GM21528 (cell line): ENCODE measurements around the gene EMC6.

ENCODE experiments used
- ATAC-seq: cut with Tn5 transposase; IDR thresholded peaks from one replicate; pipeline ENCODE4 v1.9.1; 2021; ENCODE audit warnings: mild to moderate bottlenecking, moderate library complexity; ENCODE audit not compliant: unreplicated experiment, low FRiP score

EMC6 gene

GRCh38 chr17:3668279-3669084 lies at the start of gene EMC6, which contains the start of gene TAX1BP3:
Gene EMC6, plus strand, starts transcription at chr17:3668812. Its CDS starts 335 bp downstream, at chr17:3669147.
Gene TAX1BP3, minus strand, starts transcription at chr17:3668578. Its CDS starts 52 bp downstream, at chr17:3668526.
- ATAC-seq: peak; percentile 86

GRCh38 chr17:3621146-3621720 lies 47.4 kb upstream of the EMC6 start:
- ATAC-seq: no peak

GRCh38 chr17:3622977-3623594 lies 45.5 kb upstream of the EMC6 start:
- no peak for ATAC-seq

DNA sequence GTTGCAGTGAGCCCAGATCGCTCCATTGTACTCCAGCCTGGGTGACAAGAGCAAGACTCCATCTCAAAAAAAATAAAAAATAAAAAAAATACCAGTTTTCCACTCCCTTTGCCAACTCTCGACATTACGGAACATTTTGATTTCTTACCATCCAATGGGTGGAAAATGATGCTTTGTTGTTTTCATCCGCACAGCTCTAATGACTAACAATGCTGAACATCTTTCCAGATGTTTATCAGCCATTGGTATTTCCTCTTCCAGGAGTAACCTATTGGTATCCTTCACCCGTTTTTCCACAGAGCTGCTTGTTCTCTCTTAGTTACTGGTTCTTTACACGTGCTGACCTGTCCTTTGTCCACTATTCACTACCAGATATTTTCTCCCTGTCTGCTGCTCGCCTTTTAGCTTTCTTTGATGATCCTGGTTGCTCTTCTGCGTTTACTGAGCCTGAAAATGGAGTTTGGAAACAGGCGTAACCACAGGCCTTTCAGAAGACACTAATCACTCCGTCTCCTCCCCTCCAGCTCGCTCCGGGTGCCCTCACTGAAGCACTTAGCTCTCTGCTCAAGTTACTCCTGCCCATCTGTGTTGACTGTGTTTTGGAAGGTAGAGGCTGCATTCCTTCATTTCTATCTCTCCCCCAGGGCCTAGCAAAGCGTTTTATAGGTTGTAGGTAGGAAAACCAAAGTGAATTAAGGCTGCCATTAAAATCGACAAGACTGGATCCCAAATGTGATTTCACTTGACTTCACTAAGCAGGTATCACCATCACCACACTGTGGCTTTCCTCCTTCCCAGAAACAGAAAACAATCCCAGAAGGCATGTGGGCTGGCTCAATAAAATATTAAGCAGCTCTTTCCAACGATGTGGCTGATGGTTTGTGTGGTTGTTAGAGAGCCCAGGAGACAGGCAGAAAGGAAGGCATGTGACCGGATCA lies 41.5 kb upstream of the EMC6 start:
- ATAC-seq: no peak

DNA sequence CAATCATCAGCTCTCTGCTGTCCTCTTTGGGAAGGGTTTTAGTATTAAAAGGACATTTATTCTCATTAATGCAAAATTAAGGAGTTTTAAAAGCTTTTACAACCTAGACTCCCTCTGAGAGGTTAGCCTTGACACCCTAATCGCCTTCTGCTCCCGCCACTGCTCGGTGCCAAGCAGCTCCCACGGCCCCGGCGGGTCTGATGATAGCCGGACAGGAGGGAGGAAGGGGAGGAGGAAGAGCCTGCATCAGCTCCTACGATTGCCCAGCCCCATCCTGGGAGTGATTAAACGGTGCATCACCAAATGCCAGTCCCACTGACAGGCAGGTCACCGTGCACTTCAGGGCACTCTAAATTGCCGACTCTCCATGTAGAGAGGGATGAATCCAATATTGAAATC lies 40.8 kb upstream of the EMC6 start:
- ATAC-seq: no peak

- ATAC-seq: no peak
Measured at GRCh38 chr17:3630781-3631180, 37.8 kb upstream of the EMC6 start.

GRCh38 chr17:3632287-3632686 lies 36.3 kb upstream of the EMC6 start:
- no peak for ATAC-seq

DNA sequence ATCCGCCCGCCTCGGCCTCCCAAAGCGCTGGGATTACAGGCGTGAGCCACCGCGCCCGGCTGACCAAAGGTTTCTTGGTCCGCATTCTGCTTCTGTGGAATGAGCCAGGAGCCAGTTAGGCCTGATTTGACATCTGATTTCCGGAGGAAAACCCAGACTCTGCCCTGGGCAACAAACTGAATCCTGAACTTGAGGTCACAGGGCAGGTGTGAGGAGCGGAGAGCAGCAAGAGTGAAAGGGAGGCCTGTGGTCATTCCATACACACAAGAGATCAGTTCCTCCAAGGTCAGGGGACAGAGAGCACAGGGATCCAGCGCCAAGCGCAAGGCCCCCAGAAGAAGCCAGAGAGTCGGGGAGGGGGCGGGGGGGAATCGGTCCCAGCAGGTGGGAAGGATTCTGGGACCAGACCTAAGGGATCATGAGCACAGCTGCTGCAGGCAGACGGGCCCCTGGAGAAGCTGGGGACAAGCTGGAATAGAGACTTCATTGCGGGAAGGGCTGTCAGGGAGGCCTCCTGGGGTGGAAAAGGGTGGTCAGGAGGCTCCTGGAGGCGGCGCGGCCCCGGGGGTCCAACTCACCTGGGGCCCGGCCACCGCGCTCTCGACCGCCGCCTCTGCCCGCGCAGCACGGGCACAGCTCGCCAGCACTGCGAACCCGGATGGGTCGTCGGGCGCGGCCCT lies 33.0 kb upstream of the EMC6 start:
- peak; percentile 2 for ATAC-seq

GRCh38 chr17:3636154-3636907 lies 32.3 kb upstream of the EMC6 start, which contains the start of the genes CTNS and SHPK:
Gene CTNS, plus strand, starts transcription at chr17:3636760. Its CDS starts 3,447 bp downstream, at chr17:3640207.
Gene SHPK, minus strand, starts transcription at chr17:3636250. Its CDS starts 31 bp downstream, at chr17:3636219.
- peak; percentile 91 for ATAC-seq

DNA sequence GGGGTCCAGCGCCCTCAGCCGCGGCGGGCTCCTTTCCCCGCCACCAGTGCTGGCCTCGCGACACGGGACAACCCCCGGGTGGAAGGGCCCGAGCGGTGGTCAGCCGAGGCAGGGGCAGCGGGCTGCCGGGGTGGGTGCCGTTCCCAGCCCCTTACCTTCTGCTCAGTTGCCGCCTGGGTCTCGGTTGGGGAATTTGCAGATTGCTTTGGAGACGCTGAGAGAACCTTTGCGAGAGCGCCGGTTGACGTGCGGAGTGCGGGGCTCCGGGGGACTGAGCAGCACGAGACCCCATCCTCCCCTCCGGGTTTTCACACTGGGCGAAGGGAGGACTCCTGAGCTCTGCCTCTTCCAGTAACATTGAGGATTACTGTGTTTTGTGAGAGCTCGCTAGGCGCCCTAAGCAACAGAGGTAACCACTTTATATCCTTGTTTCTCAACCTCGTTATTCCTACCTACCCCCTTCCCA lies 31.7 kb upstream of the EMC6 start:
- peak; percentile 21 for ATAC-seq

GRCh38 chr17:3639981-3640596 lies 28.5 kb upstream of the EMC6 start:
- ATAC-seq: no peak

DNA sequence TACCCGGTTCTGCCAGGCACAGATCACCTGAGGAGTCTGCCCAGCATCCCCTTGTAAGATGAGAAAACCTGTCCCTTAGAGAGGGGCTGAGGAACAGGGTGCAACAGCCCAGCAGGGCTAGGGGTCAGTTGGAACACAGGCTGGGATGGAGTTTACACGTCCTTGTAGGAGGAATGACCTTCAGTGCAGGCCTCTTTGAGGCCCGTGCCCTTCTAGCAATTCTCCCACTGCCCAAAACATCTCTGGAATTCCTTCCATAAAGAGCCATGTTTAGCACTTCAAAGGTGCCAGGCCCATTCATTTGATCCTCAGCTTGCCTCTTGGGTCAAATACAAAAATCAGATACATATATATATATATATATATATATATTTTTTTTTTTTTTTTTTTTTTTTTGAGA lies 27.6 kb upstream of the EMC6 start:
- no peak for ATAC-seq

DNA sequence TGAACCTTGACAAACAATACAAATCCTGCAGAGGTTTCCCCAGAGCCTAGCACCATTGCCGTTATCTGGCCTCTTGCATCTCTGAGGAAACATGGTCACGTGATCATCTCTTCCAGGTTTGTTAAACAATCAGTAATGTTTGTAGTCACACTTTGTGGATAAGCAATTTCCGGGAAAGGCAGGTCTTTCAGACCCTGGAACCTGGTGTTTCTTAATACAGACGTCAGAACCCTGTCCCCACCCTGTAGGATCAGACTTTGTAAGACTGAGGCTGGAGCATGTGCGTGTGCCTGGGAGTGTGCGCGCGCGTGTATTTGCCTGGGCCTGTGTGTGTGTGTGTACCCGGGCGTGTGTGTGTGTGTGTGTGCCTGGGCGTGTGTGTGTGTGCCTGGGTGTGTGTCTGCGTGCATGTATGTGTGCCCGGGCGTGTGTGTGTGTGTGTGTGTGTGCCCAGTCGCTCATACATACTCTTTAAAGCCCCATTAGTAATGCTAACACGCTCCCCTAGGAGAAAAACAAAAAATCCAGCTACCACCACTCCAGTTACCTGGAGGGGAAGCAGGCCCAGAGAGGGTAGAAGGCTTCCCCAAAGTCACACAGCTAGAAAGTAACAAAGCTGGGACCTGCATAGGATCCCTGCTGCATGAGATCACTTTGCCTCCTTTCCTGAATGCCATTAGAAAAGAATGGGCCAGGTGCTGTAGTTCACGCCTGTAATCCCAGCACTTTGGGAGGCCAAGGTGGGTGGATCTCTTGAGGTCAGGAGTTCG lies 26.7 kb upstream of the EMC6 start:
- ATAC-seq: no peak

DNA sequence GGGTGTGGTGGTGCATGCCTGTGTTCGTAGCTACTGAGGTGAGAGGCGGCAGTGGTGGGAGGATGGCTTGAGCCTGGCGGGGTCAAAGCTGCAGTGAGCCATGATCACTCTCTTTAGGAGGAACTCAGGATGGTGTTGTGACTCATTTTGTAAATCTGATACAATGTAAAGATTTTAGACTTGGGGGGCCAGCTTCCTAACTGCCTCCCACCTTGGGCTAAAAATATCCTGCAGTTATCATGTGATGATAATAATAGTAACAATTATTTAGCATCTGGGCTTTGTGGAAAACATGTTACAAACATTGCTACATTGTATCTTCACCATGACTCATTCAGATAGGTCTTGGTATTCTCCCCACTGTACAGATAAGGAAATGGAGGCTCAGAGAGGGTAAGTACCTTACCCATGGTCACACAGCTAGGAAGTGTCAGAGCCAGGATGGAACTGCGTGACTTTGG lies 24.7 kb upstream of the EMC6 start:
- no peak for ATAC-seq

DNA sequence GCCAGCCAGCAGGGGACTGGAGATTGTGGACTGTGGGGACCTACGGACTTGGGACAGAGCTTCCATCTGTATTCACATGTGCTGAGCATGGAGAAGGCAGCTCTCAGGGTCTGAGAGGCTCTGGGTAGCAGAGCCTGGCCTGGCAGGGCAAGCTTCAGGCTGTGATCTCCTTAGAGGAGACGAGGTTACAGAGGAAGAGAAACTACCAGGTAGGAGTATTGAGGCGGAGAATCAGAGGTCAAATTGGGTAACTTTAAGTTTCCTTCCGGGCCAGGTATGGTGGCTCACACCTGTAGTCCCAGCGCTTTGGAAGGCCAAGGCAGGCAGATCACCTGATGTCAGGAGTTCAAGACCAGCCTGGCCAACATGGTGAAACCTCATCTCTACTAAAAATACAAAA lies 23.3 kb upstream of the EMC6 start:
- ATAC-seq: no peak

DNA sequence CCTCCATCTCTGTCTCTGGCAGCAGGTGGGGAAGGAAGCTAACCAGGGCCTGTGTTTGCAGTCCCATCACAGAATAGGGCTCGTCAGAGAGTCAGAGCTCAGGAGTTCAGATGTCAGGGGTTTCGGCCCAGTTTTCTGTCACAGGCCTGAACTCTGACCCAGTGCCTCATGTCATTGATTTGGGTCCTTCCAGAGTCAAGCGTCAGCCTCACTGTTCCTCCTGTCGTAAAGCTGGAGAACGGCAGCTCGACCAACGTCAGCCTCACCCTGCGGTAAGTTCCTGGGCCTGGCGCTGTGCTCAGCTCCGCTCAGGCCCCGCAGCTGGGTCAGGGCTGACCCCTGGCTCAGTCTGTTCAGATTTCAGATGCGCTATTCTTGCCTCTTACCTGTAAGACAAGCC lies 21.4 kb upstream of the EMC6 start:
- no peak for ATAC-seq

- no peak for ATAC-seq
Measured at GRCh38 chr17:3647769-3648555, 20.6 kb upstream of the EMC6 start.
